AG04450 (cell line): ENCODE data around the gene MICA. TPM values are rescaled to one million over a fixed set of nuclear protein-coding genes. Genes with fewer than 3 reads are reported as not detected.
"Not testable (repeated sequence)": the region's sequence is repeated elsewhere in the genome, so short reads cannot be mapped to it uniquely, and the experiment has no call there.

Experiments used
- CTCF ChIA-PET: fragments of 300-600, 350-600 bp; formaldehyde crosslinking; extraction: SDS; loops from one replicate; lab custom pipeline; 2022; ENCODE audit warnings: antibody characterized with exemption, inconsistent platforms; lab: Charles Lee
- POLR2A ChIA-PET: fragments of 350-600 bp; formaldehyde crosslinking; extraction: SDS; loops from one replicate; lab custom pipeline; 2021; ENCODE audit warnings: antibody characterized with exemption, inconsistent platforms; lab: Yijun Ruan, JAX
- DNase-seq: peaks from one replicate; pipeline ENCODE4 v3.0.0-alpha.2; 2011; ENCODE audit warnings: low read depth, low spot score
- H3K27ac ChIP-seq: one replicate; pipeline ENCODE4 v1.5.1; 2012; ENCODE audit warnings: low read depth, low read length, control low read depth
- H3K27me3 ChIP-seq: one replicate; pipeline ENCODE4 v1.6.0; 2012; ENCODE audit warnings: low read length; ENCODE audit not compliant: control insufficient read depth, insufficient read depth
- H3K4me3 ChIP-seq: 2 replicates; pipeline ENCODE4 v1.5.1; 2011; ENCODE audit warnings: mild to moderate bottlenecking, low read depth, low read length, control low read depth
- H3K9me3 ChIP-seq: 2 replicates; pipeline ENCODE4 v1.5.1; 2012; ENCODE audit warnings: low read length; ENCODE audit not compliant: control insufficient read depth, insufficient read depth
- CTCF ChIP-seq: IDR thresholded peaks from 2 replicates; pipeline ENCODE4 v1.5.1; 2011; ENCODE audit warnings: low read depth, low read length, control low read depth, inconsistent platforms
- polyA plus RNA-seq: library from polyadenylated mRNA; depleted of rRNA; stranded (reverse); fragments of >200 nt; gene quantifications from 2 replicates; pipeline ENCODE4 v1.2.3, GENCODE V29; 2011

The MICA gene
- polyA plus RNA-seq, 1 experiment = 39.9 TPM

- no peak for DNase-seq
- ChIA-PET CTCF (interaction anchor here (1.0 kb wide), 1 partner anchor 16 kb away, joined by 3 read pairs; no protein-coding TSS in a partner anchor), POLR2A (no interaction called here)
- Histone ChIP-seq H3K27ac (no peak overlapping the region), H3K9me3 (peaks cover 3% of the 10 kb centered on the region; the same call in 1 of the 2 replicates), H3K27me3 (peaks cover 6% of the 10 kb centered on the region), H3K4me3 (no peak overlapping the region)
- TF ChIP-seq CTCF = no peak
Measured at GRCh38 chr6:31426395-31427354, 23.3 kb downstream of the MICA start.

DNA sequence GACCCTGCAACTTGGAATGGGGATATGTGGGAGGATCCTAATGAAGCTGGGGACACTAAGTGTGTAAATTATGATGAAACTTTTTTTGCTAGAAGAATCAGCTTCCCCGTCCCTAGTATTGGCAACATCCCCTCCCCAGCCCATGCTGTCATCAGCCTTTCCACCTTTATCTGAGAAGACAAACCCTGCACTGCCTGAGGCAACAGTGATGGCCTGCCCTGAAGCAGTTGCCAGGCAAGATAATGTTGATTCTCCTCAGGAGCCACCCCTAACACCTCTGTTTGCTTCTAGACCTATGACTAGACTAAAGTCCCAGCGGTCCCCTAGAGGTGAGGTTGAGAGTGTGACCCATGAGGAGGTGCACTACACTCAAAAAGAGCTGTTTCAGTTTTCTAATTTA is 27.1 kb downstream of the MICA start:
- ChIA-PET POLR2A (no interaction called here), CTCF (interaction anchor here (1.2 to 2.7 kb wide), 3 partner anchors 12 to 33 kb away, joined by 3 to 17 read pairs (median 6); no protein-coding TSS in a partner anchor)
- Histone ChIP-seq H3K4me3 (no peak overlapping the region), H3K27ac (no peak overlapping the region), H3K27me3 (peaks cover 11% of the 10 kb centered on the region), H3K9me3 (peaks cover 3% of the 10 kb centered on the region; the same call in 1 of the 2 replicates)
- no peak for DNase-seq
- TF ChIP-seq CTCF = no peak

- POLR2A ChIA-PET = interaction anchor here (0.6 kb wide), 1 partner anchor 243 kb away, joined by 4 read pairs; no protein-coding TSS in a partner anchor
- H3K27ac ChIP-seq, H3K9me3 ChIP-seq, CTCF ChIA-PET, H3K4me3 ChIP-seq, DNase-seq: not testable (repeated sequence)
- peaks cover 26% of the 10 kb centered on the region for H3K27me3 ChIP-seq
Measured at GRCh38 chr6:31435051-31435450, 31.7 kb downstream of the MICA start.

DNA sequence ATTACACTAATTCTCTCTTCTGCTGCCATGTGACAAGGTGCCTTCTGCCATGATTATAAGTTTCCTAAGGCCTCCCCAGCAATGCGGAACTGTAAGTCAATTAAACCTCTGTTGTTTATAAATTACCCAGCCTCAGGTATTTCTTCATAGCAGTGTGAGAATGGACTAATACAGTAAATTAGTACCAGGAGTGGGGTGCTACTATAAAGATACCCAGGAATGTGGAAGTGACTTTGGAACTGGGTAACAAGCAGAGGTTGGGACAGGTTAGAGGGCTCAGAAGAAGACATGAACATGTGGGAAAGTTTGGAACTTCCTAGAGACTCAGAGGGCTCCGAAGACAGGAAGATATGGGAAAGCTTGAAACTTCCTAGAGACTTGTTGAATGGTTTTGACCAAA is 34.8 kb downstream of the MICA start:
- CTCF ChIA-PET = interaction anchor here (2.5 kb wide), 1 partner anchor 39 kb away, joined by 10 read pairs; no protein-coding TSS in a partner anchor
- no peak overlapping the region for H3K27ac ChIP-seq
- peaks cover 26% of the 10 kb centered on the region for H3K27me3 ChIP-seq
- POLR2A ChIA-PET = no interaction called here
- no peak for DNase-seq
- no peak overlapping the region for H3K4me3 ChIP-seq
- peaks cover 3% of the 10 kb centered on the region; the same call in 1 of the 2 replicates for H3K9me3 ChIP-seq
- TF ChIP-seq CTCF = no peak

- no peak overlapping the region for H3K4me3 ChIP-seq
- ChIA-PET POLR2A (no interaction called here), CTCF (interaction anchor here (2.5 kb wide), 1 partner anchor 40 kb away, joined by 10 read pairs; no protein-coding TSS in a partner anchor)
- peaks cover 3% of the 10 kb centered on the region; the same call in 1 of the 2 replicates for H3K9me3 ChIP-seq
- H3K27me3 ChIP-seq = peaks cover 26% of the 10 kb centered on the region
- DNase-seq = no peak
- no peak for TF ChIP-seq CTCF
- no peak overlapping the region for H3K27ac ChIP-seq
Measured at GRCh38 chr6:31438677-31439076, 35.3 kb downstream of the MICA start.
